Vagina (tissue), 2 donors: ENCODE measurements around the gene DPP10.

Source experiments
- POLR2AphosphoS5 ChIP-seq, 2 donors: sonication (generic); formaldehyde crosslinking; IDR thresholded peaks; one replicate each; pipeline ENCODE4 v1.9.0; 2017; ENCODE audit warnings: antibody characterized with exemption in 2 of 2, mild to moderate bottlenecking in 2 of 2, low read depth in 1 of 2; ENCODE audit not compliant: insufficient read depth in 1 of 2
- TF ChIP-seq, protein P1 (sequence below), 3 experiments: fragments of 450-650 bp in 2 of 3; fragments of 200-600 bp in 1 of 3; sonication (generic) in 1 of 3; IDR thresholded peaks; one replicate each; pipeline ENCODE4 v1.5.1; 2017 to 2019; ENCODE audit warnings: antibody characterized with exemption in 3 of 3, mild to moderate bottlenecking in 2 of 3, moderate library complexity in 2 of 3

DNA sequence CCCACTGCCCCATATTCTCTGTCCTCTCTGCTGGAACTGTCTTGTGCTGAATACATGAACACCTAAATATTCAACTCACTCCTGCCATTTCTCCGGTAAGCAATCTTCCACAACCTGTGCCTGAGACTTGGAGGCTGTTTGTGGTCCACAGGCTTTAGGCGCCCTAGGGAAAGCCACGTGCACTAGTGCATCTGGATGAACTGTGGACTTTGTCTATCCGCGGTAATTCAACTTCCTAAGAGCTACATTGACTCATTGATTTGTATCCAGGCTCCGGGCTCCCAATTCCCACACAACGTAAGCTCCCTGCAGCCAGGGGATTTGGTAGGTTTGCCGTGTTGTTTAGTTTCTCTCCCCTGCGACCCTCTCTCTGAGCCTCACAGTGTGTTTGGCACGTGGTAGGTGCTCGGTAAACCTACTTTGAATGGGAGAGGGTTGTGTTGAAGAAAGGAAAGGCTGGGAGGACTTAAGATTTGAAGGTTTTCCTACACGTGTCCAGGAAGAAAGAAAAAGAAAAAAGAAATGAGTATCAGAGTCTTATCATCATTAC lies 718.2 kb downstream of the DPP10 start:
- TF ChIP-seq, protein P1, sequence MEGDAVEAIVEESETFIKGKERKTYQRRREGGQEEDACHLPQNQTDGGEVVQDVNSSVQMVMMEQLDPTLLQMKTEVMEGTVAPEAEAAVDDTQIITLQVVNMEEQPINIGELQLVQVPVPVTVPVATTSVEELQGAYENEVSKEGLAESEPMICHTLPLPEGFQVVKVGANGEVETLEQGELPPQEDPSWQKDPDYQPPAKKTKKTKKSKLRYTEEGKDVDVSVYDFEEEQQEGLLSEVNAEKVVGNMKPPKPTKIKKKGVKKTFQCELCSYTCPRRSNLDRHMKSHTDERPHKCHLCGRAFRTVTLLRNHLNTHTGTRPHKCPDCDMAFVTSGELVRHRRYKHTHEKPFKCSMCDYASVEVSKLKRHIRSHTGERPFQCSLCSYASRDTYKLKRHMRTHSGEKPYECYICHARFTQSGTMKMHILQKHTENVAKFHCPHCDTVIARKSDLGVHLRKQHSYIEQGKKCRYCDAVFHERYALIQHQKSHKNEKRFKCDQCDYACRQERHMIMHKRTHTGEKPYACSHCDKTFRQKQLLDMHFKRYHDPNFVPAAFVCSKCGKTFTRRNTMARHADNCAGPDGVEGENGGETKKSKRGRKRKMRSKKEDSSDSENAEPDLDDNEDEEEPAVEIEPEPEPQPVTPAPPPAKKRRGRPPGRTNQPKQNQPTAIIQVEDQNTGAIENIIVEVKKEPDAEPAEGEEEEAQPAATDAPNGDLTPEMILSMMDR (IDR thresholded peaks at IDR 0.05): no peak
- no peak for TF ChIP-seq POLR2AphosphoS5 (IDR thresholded peaks at IDR 0.05; ENCODE audit: insufficient read depth in 1 of 2, low read depth in 1 of 2)
